Jurkat, Clone E6-1 (cell line): ENCODE results near the gene PTPN14.

Source experiments
- DNase-seq: peaks from one replicate; pipeline ENCODE4 v3.0.0-alpha.2; 2011; ENCODE audit warnings: low read depth, low spot score
- H3K4me3 ChIP-seq: 2 replicates; pipeline ENCODE4 v1.5.1; 2011; ENCODE audit warnings: mild to moderate bottlenecking, low read length, control low read depth, moderate library complexity

Gene PTPN14

GRCh38 chr1:214314178-214314843, 237.1 kb downstream of the PTPN14 start:
- no peak for DNase-seq

GRCh38 chr1:214312530-214313051, 238.8 kb downstream of the PTPN14 start:
- no peak overlapping the region for H3K4me3 ChIP-seq
- DNase-seq = no peak

More at GRCh38 chr1:214314178-214314843, 237.1 kb downstream of the PTPN14 start:
- H3K4me3 ChIP-seq = no peak overlapping the region

DNA sequence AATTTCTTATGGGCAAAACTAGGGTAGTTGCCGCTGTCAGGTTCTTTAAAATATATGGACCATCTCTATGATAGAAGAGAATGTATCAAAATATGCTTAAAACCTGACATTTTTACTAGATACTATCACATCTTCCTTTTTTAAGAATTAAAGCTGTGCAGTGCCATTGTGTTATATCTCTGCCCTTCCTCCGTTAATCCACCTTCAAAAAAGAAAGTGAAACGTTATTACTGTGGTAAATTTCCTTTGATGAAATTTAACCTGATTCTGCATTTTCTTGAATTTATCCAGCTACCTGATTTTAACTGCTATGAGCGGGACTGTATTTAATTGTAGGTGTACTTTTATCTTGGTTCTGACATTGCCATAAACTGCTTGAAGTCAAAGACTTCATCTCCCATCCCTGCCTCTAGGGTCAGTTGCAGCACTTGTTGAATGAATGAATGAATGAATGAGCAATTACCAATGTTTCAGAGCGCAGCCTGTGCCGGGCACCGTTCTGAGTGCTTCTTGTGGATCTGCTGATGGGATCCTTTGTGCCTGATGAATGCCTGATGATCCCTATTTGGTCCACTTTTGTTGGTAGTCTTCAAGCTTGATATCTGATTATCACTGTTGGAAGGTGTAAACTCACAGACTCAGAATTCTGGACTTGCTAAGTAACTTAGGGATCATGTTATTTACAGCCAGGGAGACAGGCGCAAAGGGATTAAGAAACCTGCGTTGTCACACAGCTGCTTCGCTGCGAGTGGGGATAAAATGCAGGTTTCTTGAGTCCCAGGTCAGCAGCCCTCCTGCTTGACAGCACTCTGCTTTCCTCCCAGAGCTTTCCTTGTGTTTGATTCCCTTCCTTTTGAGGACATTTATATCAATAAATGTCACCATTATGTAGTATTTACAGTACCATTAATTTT, 240.4 kb downstream of the PTPN14 start:
- H3K4me3 ChIP-seq = no peak overlapping the region
- no peak for DNase-seq

DNA sequence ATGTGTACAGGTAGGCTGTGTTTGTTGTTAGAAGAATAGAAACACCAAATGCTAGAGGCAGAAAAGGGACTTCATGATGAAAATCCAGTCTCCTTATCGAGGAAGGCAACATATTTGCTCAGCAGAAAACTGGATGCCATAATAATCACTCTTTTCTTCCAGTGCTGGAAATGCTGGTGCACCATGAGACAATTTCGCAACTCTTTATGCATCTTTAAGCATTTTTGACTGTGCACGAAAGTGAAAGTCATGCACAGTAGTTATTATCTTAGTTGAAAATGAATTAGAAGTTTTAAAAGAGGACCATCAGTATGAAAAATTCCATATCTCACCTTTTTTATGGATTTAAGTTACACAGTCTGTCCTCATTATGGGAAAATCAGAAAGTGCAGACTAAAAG, 241.4 kb downstream of the PTPN14 start:
- H3K4me3 ChIP-seq = no peak overlapping the region
- DNase-seq = no peak

- H3K4me3 ChIP-seq = no peak overlapping the region
- DNase-seq = no peak
Observed at GRCh38 chr1:214306269-214306668, 245.1 kb downstream of the PTPN14 start.

- H3K4me3 ChIP-seq = no peak overlapping the region
- no peak for DNase-seq
Observed at GRCh38 chr1:214305164-214305751, 246.1 kb downstream of the PTPN14 start.

GRCh38 chr1:214303141-214303930, 248.1 kb downstream of the PTPN14 start:
- H3K4me3 ChIP-seq = no peak overlapping the region
- DNase-seq = no peak

- no peak for DNase-seq
- H3K4me3 ChIP-seq = no peak overlapping the region
Observed at GRCh38 chr1:214301526-214301925, 249.9 kb downstream of the PTPN14 start.

DNA sequence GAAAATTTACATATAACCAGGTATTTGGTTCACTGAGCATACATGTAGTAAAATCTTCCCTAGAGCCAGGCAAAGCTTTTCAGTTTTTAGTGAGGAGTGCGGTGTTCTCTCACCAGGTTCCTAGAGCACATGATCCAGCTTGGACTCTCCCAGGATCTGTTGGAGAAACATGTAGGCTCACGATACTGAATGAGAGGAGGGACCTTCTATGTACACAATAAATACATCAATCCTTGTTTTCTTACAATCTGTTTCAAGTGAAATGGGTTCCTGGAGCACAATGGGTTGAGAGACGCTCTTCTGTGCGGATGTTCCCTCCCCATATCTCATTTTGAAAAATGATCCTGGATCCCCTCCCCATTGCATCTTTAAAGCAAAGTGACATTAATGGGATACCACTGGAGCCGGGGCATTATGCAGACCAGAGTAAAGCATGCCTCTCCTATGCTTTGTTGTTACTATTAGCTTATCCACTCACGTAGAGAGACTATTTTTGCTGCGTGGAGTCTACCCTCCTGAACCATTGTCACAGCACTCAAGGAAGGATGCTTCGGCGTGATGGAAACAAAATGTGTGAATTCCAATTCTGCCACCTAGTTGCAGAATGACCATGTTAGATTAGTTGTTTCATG, 251.1 kb downstream of the PTPN14 start:
- DNase-seq = no peak

More for the DNA sequence above, 251.1 kb downstream of the PTPN14 start:
- H3K4me3 ChIP-seq = no peak overlapping the region
